Osteoblast (primary cell): ENCODE data around the gene NR1H3. TPM values are rescaled to one million over a fixed set of nuclear protein-coding genes. Genes with fewer than 3 reads are reported as not detected.

Experiments
- DNase-seq: peaks from one replicate; pipeline ENCODE4 v3.0.0; 2011; ENCODE audit warnings: low spot score, mixed read lengths; ENCODE audit not compliant: insufficient read length; ENCODE audit errors: missing footprints
- H2AFZ ChIP-seq: 2 replicates; pipeline ENCODE4 v1.6.0; 2011; ENCODE audit warnings: mild to moderate bottlenecking, low read length
- H3K27ac ChIP-seq: 2 replicates; pipeline ENCODE4 v1.5.1; 2011; ENCODE audit warnings: mild to moderate bottlenecking, low read depth, low read length, moderate library complexity
- H3K27me3 ChIP-seq: 2 replicates; pipeline ENCODE4 v1.6.0; 2012; ENCODE audit warnings: mild to moderate bottlenecking, control low read depth, inconsistent platforms, low read length, moderate library complexity; ENCODE audit not compliant: insufficient read depth
- H3K36me3 ChIP-seq: 2 replicates; pipeline ENCODE4 v1.5.1; 2011; ENCODE audit warnings: mild to moderate bottlenecking, low read length, control low read depth, moderate library complexity; ENCODE audit not compliant: insufficient read depth
- H3K4me1 ChIP-seq: 2 replicates; pipeline ENCODE4 v1.5.1; 2011; ENCODE audit warnings: mild to moderate bottlenecking, low read length, control low read depth, moderate library complexity; ENCODE audit not compliant: insufficient read depth
- H3K4me2 ChIP-seq: 2 replicates; pipeline ENCODE4 v1.6.0; 2011; ENCODE audit warnings: mild to moderate bottlenecking, low read length; ENCODE audit not compliant: insufficient read depth
- H3K4me3 ChIP-seq: fragments of 200-600 bp; sonication (generic); 3 replicates; pipeline ENCODE4 v1.5.1; 2012; ENCODE audit warnings: mild to moderate bottlenecking, low read length, inconsistent platforms; ENCODE audit not compliant: insufficient read depth
- H3K79me2 ChIP-seq: 2 replicates; pipeline ENCODE4 v1.6.0; 2012; ENCODE audit warnings: mild to moderate bottlenecking, low read length, control low read depth, inconsistent platforms; ENCODE audit not compliant: insufficient read depth
- H3K9me3 ChIP-seq: 2 replicates; pipeline ENCODE4 v1.5.1; 2011; ENCODE audit warnings: low read depth, low read length, control low read depth
- H4K20me1 ChIP-seq: 2 replicates; pipeline ENCODE4 v1.6.0; 2012; ENCODE audit warnings: mild to moderate bottlenecking, low read length, control low read depth; ENCODE audit not compliant: insufficient read depth
- total RNA-seq: library from RNA; depleted of rRNA; stranded (reverse); fragments of >200 nt; gene quantifications from 2 replicates; pipeline ENCODE4 v1.2.3, GENCODE V29; 2012
- TF ChIP-seq, protein P1 (sequence below): IDR thresholded peaks from 2 replicates; pipeline ENCODE4 v1.5.1; 2011; ENCODE audit warnings: mild to moderate bottlenecking, low read depth, low read length, moderate library complexity; ENCODE audit errors: extremely low read depth

Gene NR1H3
- total RNA-seq, 1 donor, result 18.5 TPM

DNA sequence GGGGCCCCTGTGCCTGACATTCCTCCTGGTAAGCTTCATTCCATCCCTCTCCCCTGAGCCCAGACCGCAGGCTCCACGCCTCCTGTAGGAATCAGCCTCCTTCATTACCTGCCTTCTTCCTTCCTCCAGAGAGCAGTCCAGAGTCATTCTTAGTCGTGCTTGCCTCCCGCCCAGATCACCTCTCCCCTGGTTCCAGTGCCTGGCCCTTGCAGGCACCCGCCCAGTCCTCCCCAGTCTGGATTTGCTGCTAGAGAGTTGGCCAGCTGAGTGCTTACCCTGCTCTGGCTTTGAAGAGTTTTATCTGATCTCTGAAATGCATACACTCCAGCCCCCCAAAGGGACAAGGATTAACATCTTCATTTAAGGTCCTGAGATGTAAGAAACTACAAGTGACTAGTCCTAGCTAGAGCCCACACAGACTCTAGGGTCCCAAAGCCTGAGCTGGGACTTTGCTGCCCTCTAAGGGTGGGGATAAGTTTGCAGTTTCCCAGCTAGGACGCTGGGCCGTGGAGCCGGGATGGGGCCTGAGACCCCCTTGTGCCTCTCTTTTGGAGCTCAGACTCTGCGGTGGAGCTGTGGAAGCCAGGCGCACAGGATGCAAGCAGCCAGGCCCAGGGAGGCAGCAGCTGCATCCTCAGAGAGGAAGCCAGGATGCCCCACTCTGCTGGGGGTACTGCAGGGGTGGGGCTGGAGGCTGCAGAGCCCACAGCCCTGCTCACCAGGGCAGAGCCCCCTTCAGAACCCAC lies 1.6 kb downstream of the NR1H3 start:
- Histone ChIP-seq H3K4me2 (no peak overlapping the region), H3K4me3 (no peak overlapping the region), H3K27me3 (no peaks in the 10 kb centered on the region), H4K20me1 (no peaks in the 10 kb centered on the region), H3K27ac (no peak overlapping the region), H2AFZ (no peak overlapping the region), H3K4me1 (peaks cover 38% of the 10 kb centered on the region), H3K36me3 (no peaks in the 10 kb centered on the region), H3K9me3 (no peaks in the 10 kb centered on the region), H3K79me2 (no peaks in the 10 kb centered on the region)
- peak; percentile 92 for DNase-seq
- TF ChIP-seq, protein P1, sequence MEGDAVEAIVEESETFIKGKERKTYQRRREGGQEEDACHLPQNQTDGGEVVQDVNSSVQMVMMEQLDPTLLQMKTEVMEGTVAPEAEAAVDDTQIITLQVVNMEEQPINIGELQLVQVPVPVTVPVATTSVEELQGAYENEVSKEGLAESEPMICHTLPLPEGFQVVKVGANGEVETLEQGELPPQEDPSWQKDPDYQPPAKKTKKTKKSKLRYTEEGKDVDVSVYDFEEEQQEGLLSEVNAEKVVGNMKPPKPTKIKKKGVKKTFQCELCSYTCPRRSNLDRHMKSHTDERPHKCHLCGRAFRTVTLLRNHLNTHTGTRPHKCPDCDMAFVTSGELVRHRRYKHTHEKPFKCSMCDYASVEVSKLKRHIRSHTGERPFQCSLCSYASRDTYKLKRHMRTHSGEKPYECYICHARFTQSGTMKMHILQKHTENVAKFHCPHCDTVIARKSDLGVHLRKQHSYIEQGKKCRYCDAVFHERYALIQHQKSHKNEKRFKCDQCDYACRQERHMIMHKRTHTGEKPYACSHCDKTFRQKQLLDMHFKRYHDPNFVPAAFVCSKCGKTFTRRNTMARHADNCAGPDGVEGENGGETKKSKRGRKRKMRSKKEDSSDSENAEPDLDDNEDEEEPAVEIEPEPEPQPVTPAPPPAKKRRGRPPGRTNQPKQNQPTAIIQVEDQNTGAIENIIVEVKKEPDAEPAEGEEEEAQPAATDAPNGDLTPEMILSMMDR, result peak; percentile 66

GRCh38 chr11:47260366-47260765 lies 2.6 kb downstream of the NR1H3 start:
- no peak overlapping the region for H3K4me2 ChIP-seq
- no peak for DNase-seq
- H2AFZ ChIP-seq, result no peak overlapping the region

GRCh38 chr11:47261291-47261800 lies 3.5 kb downstream of the NR1H3 start:
- Histone ChIP-seq H3K4me2 (no peak overlapping the region), H3K4me1 (peaks cover 33% of the 10 kb centered on the region), H4K20me1 (no peaks in the 10 kb centered on the region), H2AFZ (no peak overlapping the region), H3K4me3 (no peak overlapping the region), H3K9me3 (no peaks in the 10 kb centered on the region), H3K79me2 (no peaks in the 10 kb centered on the region), H3K27ac (no peak overlapping the region), H3K36me3 (no peaks in the 10 kb centered on the region), H3K27me3 (no peaks in the 10 kb centered on the region)
- TF ChIP-seq, protein P1, result no peak
- DNase-seq, result no peak

More at GRCh38 chr11:47260366-47260765, 2.6 kb downstream of the NR1H3 start:
- H3K79me2 ChIP-seq, result no peaks in the 10 kb centered on the region
- no peak overlapping the region for H3K4me3 ChIP-seq
- TF ChIP-seq, protein P1, result no peak
- no peaks in the 10 kb centered on the region for H3K27me3 ChIP-seq
- peaks cover 32% of the 10 kb centered on the region for H3K4me1 ChIP-seq
- H3K27ac ChIP-seq, result no peak overlapping the region
- no peaks in the 10 kb centered on the region for H3K9me3 ChIP-seq
- H4K20me1 ChIP-seq, result no peaks in the 10 kb centered on the region
- no peaks in the 10 kb centered on the region for H3K36me3 ChIP-seq

GRCh38 chr11:47264119-47264518 lies 6.3 kb downstream of the NR1H3 start:
- H3K27me3 ChIP-seq, result no peaks in the 10 kb centered on the region
- TF ChIP-seq, protein P1, result no peak
- no peak overlapping the region for H3K27ac ChIP-seq
- no peak overlapping the region for H3K4me3 ChIP-seq
- no peak overlapping the region for H3K4me2 ChIP-seq
- H3K36me3 ChIP-seq, result no peaks in the 10 kb centered on the region
- peaks cover 26% of the 10 kb centered on the region for H3K4me1 ChIP-seq
- no peaks in the 10 kb centered on the region for H4K20me1 ChIP-seq
- no peak overlapping the region for H2AFZ ChIP-seq
- H3K9me3 ChIP-seq, result no peaks in the 10 kb centered on the region
- DNase-seq, result peak; percentile 71
- H3K79me2 ChIP-seq, result no peaks in the 10 kb centered on the region
